Caco-2 (cell line): ENCODE measurements around the gene IGSF3. TPM values are rescaled to one million over a fixed set of nuclear protein-coding genes. Genes with fewer than 3 reads are reported as not detected.
A peak's percentile ranks its signal among the peaks of the same experiment; 100 is the strongest.
"Not testable (repeated sequence)": the region's sequence is repeated elsewhere in the genome, so short reads cannot be mapped to it uniquely, and the experiment has no call there.

Experiments
- BruUV-seq: library from RNA; stranded (reverse); fragments of 400-500 nt; replicated peaks from 2 replicates; lab custom pipeline; 2021; lab: Mats Ljungman, UMichigan
- CTCF ChIA-PET: fragments of 300-600 bp; sonication (Branson Sonifier 250); formaldehyde crosslinking; loops from one replicate; lab custom pipeline; 2022; ENCODE audit warnings: antibody characterized with exemption; lab: Charles Lee
- POLR2A ChIA-PET: fragments of 300-600 bp; sonication (Branson Sonifier 250); formaldehyde crosslinking; loops from one replicate; lab custom pipeline; 2022; ENCODE audit warnings: antibody characterized with exemption; lab: Charles Lee
- DNase-seq, 2 experiments: peaks; one replicate each; pipeline versions ENCODE4 v3.0.0 to v3.0.0-alpha.2; 2020 to 2022
- H3K27me3 ChIP-seq: replicated peaks from 2 replicates; pipeline ENCODE4 v1.6.0; 2011; ENCODE audit warnings: low read length; ENCODE audit not compliant: control insufficient read depth, insufficient read depth
- H3K36me3 ChIP-seq: 2 replicates; pipeline ENCODE4 v1.5.1; 2011; ENCODE audit warnings: low read length; ENCODE audit not compliant: control insufficient read depth, insufficient read depth
- H3K4me1 ChIP-seq: fragments of 250-450 bp; sonication (Bioruptor Pico); 2 replicates; pipeline ENCODE4 v1.5.1; 2020; ENCODE audit warnings: mild to moderate bottlenecking
- H3K4me3 ChIP-seq: 2 replicates; pipeline ENCODE4 v1.5.1; 2011; ENCODE audit warnings: low read depth, mild to moderate bottlenecking, control low read depth, low read length
- H3K9me3 ChIP-seq: fragments of 250-450 bp; sonication (Bioruptor Pico); 2 replicates; pipeline ENCODE4 v1.5.1; 2020; ENCODE audit warnings: mild to moderate bottlenecking, moderate library complexity
- H3K27ac Mint-ChIP-seq: one replicate; pipeline ENCODE4 v1.8.0; 2022; ENCODE audit warnings: mixed read lengths; ENCODE audit not compliant: unreplicated experiment
- H3K27me3 Mint-ChIP-seq: one replicate; pipeline ENCODE4 v1.8.0; 2022; ENCODE audit warnings: mixed read lengths; ENCODE audit not compliant: insufficient read depth, unreplicated experiment
- H3K36me3 Mint-ChIP-seq: one replicate; pipeline ENCODE4 v1.8.0; 2022; ENCODE audit warnings: mild to moderate bottlenecking, mixed read lengths; ENCODE audit not compliant: insufficient read depth, unreplicated experiment
- H3K4me1 Mint-ChIP-seq: one replicate; pipeline ENCODE4 v1.8.0; 2022; ENCODE audit warnings: low read depth, mixed read lengths; ENCODE audit not compliant: unreplicated experiment
- H3K4me3 Mint-ChIP-seq: one replicate; pipeline ENCODE4 v1.8.0; 2022; ENCODE audit warnings: mild to moderate bottlenecking, moderate library complexity, mixed read lengths; ENCODE audit not compliant: unreplicated experiment
- H3K9me3 Mint-ChIP-seq: one replicate; pipeline ENCODE4 v1.8.0; 2022; ENCODE audit warnings: mixed read lengths; ENCODE audit not compliant: unreplicated experiment
- intact Hi-C: fragments of 100-400 bp; cut with micrococcal nuclease; formaldehyde crosslinking; loops from one replicate; pipeline ENCODE4 v1.10.0; 2022; ENCODE audit not compliant: unreplicated experiment
- total RNA-seq: library from RNA; stranded (reverse); gene quantifications from 2 replicates; pipeline ENCODE4 v1.2.3, GENCODE V29; 2022
- TF ChIP-seq, protein P1 (sequence below), 2 experiments: fragments of 200-600 bp in 1 of 2; IDR thresholded peaks; 1 replicate in 1 of 2; 2 replicates in 1 of 2; pipeline versions ENCODE4 v1.5.1 to v1.8.0; 2011 to 2022; ENCODE audit warnings: antibody characterized with exemption in 1 of 2, control low read depth in 1 of 2, inconsistent platforms in 1 of 2, low read depth in 1 of 2, low read length in 1 of 2, mild to moderate bottlenecking in 1 of 2, moderate library complexity in 1 of 2; ENCODE audit not compliant: insufficient read depth in 1 of 2, severe bottlenecking in 1 of 2, unreplicated experiment in 1 of 2

The IGSF3 gene
- total RNA-seq, 1 experiment from 2014 or later, result 24.0 TPM

GRCh38 chr1:116625155-116625554 is 42.4 kb downstream of the IGSF3 start:
- H3K27me3 ChIP-seq, H3K27ac Mint-ChIP-seq, H3K27me3 Mint-ChIP-seq, H3K9me3 ChIP-seq, H3K9me3 Mint-ChIP-seq, H3K4me3 ChIP-seq, H3K36me3 Mint-ChIP-seq, intact Hi-C loops, BruUV-seq, CTCF ChIA-PET, DNase-seq, H3K36me3 ChIP-seq, POLR2A ChIA-PET: not testable (repeated sequence)
- H3K4me3 Mint-ChIP-seq, result peak overlapping the region; percentile 25
- H3K4me1 Mint-ChIP-seq, result peaks cover 25% of the 10 kb centered on the region
- peaks cover 13% of the 10 kb centered on the region for H3K4me1 ChIP-seq

DNA sequence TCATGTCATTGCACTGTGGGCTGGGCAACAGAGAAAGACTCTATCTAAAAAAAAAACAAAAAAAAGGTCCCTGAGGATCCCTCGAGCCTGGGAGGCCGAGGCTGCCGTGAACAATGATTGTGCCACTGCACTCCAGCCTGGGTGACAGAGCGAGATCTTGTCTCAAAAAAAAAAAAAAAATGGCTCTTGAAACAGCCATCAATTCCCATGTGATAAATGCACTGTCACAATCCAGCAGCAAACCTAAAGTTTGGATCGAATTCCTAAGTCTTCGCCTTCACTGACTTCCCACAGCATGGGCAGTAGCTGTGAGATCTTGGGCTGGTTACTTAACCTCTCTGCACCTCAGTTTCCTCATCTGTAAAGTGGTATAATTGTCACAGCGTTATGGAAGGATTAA is 43.5 kb downstream of the IGSF3 start:
- TF ChIP-seq, protein P1, sequence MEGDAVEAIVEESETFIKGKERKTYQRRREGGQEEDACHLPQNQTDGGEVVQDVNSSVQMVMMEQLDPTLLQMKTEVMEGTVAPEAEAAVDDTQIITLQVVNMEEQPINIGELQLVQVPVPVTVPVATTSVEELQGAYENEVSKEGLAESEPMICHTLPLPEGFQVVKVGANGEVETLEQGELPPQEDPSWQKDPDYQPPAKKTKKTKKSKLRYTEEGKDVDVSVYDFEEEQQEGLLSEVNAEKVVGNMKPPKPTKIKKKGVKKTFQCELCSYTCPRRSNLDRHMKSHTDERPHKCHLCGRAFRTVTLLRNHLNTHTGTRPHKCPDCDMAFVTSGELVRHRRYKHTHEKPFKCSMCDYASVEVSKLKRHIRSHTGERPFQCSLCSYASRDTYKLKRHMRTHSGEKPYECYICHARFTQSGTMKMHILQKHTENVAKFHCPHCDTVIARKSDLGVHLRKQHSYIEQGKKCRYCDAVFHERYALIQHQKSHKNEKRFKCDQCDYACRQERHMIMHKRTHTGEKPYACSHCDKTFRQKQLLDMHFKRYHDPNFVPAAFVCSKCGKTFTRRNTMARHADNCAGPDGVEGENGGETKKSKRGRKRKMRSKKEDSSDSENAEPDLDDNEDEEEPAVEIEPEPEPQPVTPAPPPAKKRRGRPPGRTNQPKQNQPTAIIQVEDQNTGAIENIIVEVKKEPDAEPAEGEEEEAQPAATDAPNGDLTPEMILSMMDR (IDR thresholded peaks at IDR 0.05; ENCODE audit: insufficient read depth in 1 of 2, low read depth in 1 of 2, low read length in 1 of 2, severe bottlenecking in 1 of 2, unreplicated experiment in 1 of 2), result no peak
- BruUV-seq, result no TSS peak
- Mint-ChIP-seq H3K9me3 (no peaks in the 10 kb centered on the region), H3K4me1 (peaks cover 18% of the 10 kb centered on the region), H3K4me3 (no peak overlapping the region), H3K27ac (no peak overlapping the region), H3K27me3 (no peaks in the 10 kb centered on the region), H3K36me3 (no peaks in the 10 kb centered on the region)
- no peaks in the 10 kb centered on the region for H3K36me3 ChIP-seq
- no peaks in the 10 kb centered on the region for H3K27me3 ChIP-seq
- no peak overlapping the region for H3K4me3 ChIP-seq
- no peak for DNase-seq
- CTCF ChIA-PET, result no interaction called here
- intact Hi-C loops, result no loop called here
- peaks cover 9% of the 10 kb centered on the region for H3K4me1 ChIP-seq
- no peaks in the 10 kb centered on the region for H3K9me3 ChIP-seq
- POLR2A ChIA-PET, result no interaction called here

GRCh38 chr1:116622496-116622895 is 45.0 kb downstream of the IGSF3 start:
- CTCF ChIA-PET, BruUV-seq, intact Hi-C loops, H3K9me3 ChIP-seq, H3K9me3 Mint-ChIP-seq, H3K27me3 Mint-ChIP-seq, H3K4me3 Mint-ChIP-seq, H3K36me3 ChIP-seq, POLR2A ChIA-PET, H3K27me3 ChIP-seq, DNase-seq, H3K4me3 ChIP-seq, H3K4me1 ChIP-seq, H3K36me3 Mint-ChIP-seq: not testable (repeated sequence)
- peak overlapping the region; percentile 76 for H3K27ac Mint-ChIP-seq
- H3K4me1 Mint-ChIP-seq, result peaks cover 18% of the 10 kb centered on the region

GRCh38 chr1:116621756-116622155 is 45.8 kb downstream of the IGSF3 start:
- intact Hi-C loops, H3K36me3 Mint-ChIP-seq, H3K4me3 Mint-ChIP-seq, H3K4me1 ChIP-seq, CTCF ChIA-PET, BruUV-seq, H3K9me3 ChIP-seq, POLR2A ChIA-PET, H3K4me3 ChIP-seq, H3K9me3 Mint-ChIP-seq, H3K27me3 Mint-ChIP-seq, H3K27me3 ChIP-seq, H3K36me3 ChIP-seq: not testable (repeated sequence)
- peak in 1 of 2 experiments; percentile 35 for DNase-seq
- H3K27ac Mint-ChIP-seq, result peak overlapping the region; percentile 76
- peaks cover 17% of the 10 kb centered on the region for H3K4me1 Mint-ChIP-seq

GRCh38 chr1:116620392-116620791 is 47.1 kb downstream of the IGSF3 start:
- CTCF ChIA-PET, result not testable (repeated sequence)

GRCh38 chr1:116619106-116619505 is 48.4 kb downstream of the IGSF3 start:
- H3K9me3 ChIP-seq, H3K27ac Mint-ChIP-seq, H3K4me3 ChIP-seq, H3K27me3 Mint-ChIP-seq, H3K4me1 Mint-ChIP-seq, BruUV-seq, H3K36me3 ChIP-seq, CTCF ChIA-PET, POLR2A ChIA-PET, H3K4me1 ChIP-seq, DNase-seq, intact Hi-C loops, H3K4me3 Mint-ChIP-seq, H3K36me3 Mint-ChIP-seq, H3K9me3 Mint-ChIP-seq, H3K27me3 ChIP-seq: not testable (repeated sequence)

More at GRCh38 chr1:116620392-116620791, 47.1 kb downstream of the IGSF3 start:
- BruUV-seq, H3K36me3 Mint-ChIP-seq, H3K4me3 Mint-ChIP-seq, H3K9me3 Mint-ChIP-seq, H3K27me3 ChIP-seq, intact Hi-C loops, H3K4me1 ChIP-seq, H3K4me3 ChIP-seq, H3K9me3 ChIP-seq, H3K27me3 Mint-ChIP-seq, H3K36me3 ChIP-seq, POLR2A ChIA-PET: not testable (repeated sequence)
- peak in 1 of 2 experiments; percentile 39 for DNase-seq
- peaks cover 11% of the 10 kb centered on the region for H3K4me1 Mint-ChIP-seq
- peak overlapping the region; percentile 70 for H3K27ac Mint-ChIP-seq
